BLaER1 (cell line): ENCODE results near the gene LRRC43.
A peak's percentile ranks its signal among the peaks of the same experiment; 100 is the strongest.
"Not testable (repeated sequence)": the region's sequence is repeated elsewhere in the genome, so short reads cannot be mapped to it uniquely, and the experiment has no call there.

Experiments
- H3K27ac ChIP-seq: shearing (Covaris generic); formaldehyde crosslinking; 2 replicates; pipeline ENCODE4 v1.8.1; 2022
- H3K27me3 ChIP-seq: shearing (Covaris generic); formaldehyde crosslinking; 2 replicates; pipeline ENCODE4 v1.8.1; 2022
- H3K36me3 ChIP-seq: shearing (Covaris generic); formaldehyde crosslinking; 2 replicates; pipeline ENCODE4 v1.8.1; 2022
- H3K4me1 ChIP-seq: shearing (Covaris generic); formaldehyde crosslinking; 2 replicates; pipeline ENCODE4 v1.8.1; 2022
- H3K4me2 ChIP-seq: shearing (Covaris generic); formaldehyde crosslinking; 2 replicates; pipeline ENCODE4 v1.8.1; 2022
- H3K4me3 ChIP-seq: shearing (Covaris generic); formaldehyde crosslinking; 2 replicates; pipeline ENCODE4 v1.8.1; 2022
- H3K9ac ChIP-seq: shearing (Covaris generic); formaldehyde crosslinking; 2 replicates; pipeline ENCODE4 v1.8.1; 2022
- H3K9me3 ChIP-seq: shearing (Covaris generic); formaldehyde crosslinking; 2 replicates; pipeline ENCODE4 v1.8.1; 2022
- H4K20me1 ChIP-seq: shearing (Covaris generic); formaldehyde crosslinking; 2 replicates; pipeline ENCODE4 v1.8.1; 2022
- Cebpa-rat ChIP-seq: shearing (Covaris generic); IDR thresholded peaks from 2 replicates; pipeline ENCODE4 v1.8.1; 2022

The LRRC43 gene

GRCh38 chr12:122190842-122191668 lies 8.1 kb downstream of the LRRC43 start:
- no peak overlapping the region for H3K9ac ChIP-seq
- H3K9me3 ChIP-seq: peaks cover 17% of the 10 kb centered on the region
- no peak overlapping the region for H3K4me3 ChIP-seq
- no peak overlapping the region for H3K27ac ChIP-seq
- no peaks in the 10 kb centered on the region for H4K20me1 ChIP-seq
- H3K4me2 ChIP-seq: no peak overlapping the region
- H3K27me3 ChIP-seq: no peaks in the 10 kb centered on the region
- H3K36me3 ChIP-seq: 0 out of 2 replicates have a peak, but pooled peaks cover 4% of the 10 kb centered on the region
- H3K4me1 ChIP-seq: peaks cover 33% of the 10 kb centered on the region
- no peak for TF ChIP-seq Cebpa-rat

GRCh38 chr12:122192441-122192840 lies 9.5 kb downstream of the LRRC43 start:
- Histone ChIP-seq H4K20me1 (no peaks in the 10 kb centered on the region), H3K9ac (peak overlapping the region; percentile 19; the same call in 1 of the 2 replicates), H3K4me1 (peaks cover 38% of the 10 kb centered on the region), H3K27me3 (no peaks in the 10 kb centered on the region), H3K4me2 (peak overlapping the region; percentile 62), H3K4me3 (no peak overlapping the region), H3K9me3 (peaks cover 17% of the 10 kb centered on the region), H3K27ac (no peak overlapping the region), H3K36me3 (0 out of 2 replicates have a peak, but pooled peaks cover 4% of the 10 kb centered on the region)
- no peak for TF ChIP-seq Cebpa-rat

DNA sequence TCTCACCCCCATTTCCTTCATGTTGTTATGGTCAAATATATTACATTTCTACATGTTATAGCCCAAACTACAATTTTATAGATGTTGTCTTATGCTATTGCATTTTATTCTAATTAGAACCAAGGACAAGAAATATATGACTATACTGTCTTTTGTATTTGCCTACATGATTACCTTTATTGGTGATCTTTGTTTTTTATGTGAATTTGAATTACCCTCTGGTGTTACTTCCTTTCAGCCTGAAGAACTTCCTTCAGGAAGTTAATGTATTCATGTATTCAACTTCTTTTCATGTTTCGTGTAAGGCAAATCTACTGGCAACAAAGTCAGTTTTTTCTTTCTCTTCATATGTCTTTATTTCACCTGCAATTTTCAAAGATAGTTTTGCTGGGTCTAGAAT lies 11.9 kb downstream of the LRRC43 start:
- H3K27ac ChIP-seq: no peak overlapping the region
- H3K4me3 ChIP-seq: no peak overlapping the region
- H3K9ac ChIP-seq: no peak overlapping the region
- peaks cover 47% of the 10 kb centered on the region for H3K4me1 ChIP-seq
- H3K27me3 ChIP-seq: no peaks in the 10 kb centered on the region
- H3K4me2 ChIP-seq: no peak overlapping the region
- H3K9me3 ChIP-seq: peaks cover 17% of the 10 kb centered on the region
- 0 out of 2 replicates have a peak, but pooled peaks cover 4% of the 10 kb centered on the region for H3K36me3 ChIP-seq
- no peaks in the 10 kb centered on the region for H4K20me1 ChIP-seq
- TF ChIP-seq Cebpa-rat: no peak

DNA sequence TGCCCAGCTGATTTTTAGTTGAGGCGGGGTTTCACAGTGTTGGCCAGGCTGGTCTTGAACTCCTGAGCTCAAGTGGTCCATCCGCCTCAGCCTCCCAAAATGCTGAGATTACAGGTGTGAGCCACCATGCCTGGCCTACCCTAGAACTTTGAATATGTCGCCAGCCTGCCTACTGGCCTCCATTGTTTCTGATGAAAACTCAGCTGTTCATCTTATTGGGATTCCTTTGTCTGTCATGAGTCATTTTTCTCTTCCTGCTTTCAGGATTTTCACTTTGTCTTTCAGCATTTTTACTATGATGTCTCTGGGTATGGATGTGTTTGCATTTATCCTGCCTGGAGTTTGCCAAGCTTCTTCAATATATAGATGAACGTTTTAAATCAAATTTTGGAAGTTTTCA lies 12.5 kb downstream of the LRRC43 start:
- H4K20me1 ChIP-seq: no peaks in the 10 kb centered on the region
- H3K4me2 ChIP-seq: no peak overlapping the region
- no peak for TF ChIP-seq Cebpa-rat
- no peak overlapping the region for H3K9ac ChIP-seq
- peaks cover 17% of the 10 kb centered on the region for H3K9me3 ChIP-seq
- no peak overlapping the region for H3K27ac ChIP-seq
- H3K36me3 ChIP-seq: 0 out of 2 replicates have a peak, but pooled peaks cover 4% of the 10 kb centered on the region
- no peak overlapping the region for H3K4me3 ChIP-seq
- H3K27me3 ChIP-seq: no peaks in the 10 kb centered on the region
- peaks cover 50% of the 10 kb centered on the region for H3K4me1 ChIP-seq

- Histone ChIP-seq H3K9me3 (peaks cover 17% of the 10 kb centered on the region), H3K27me3 (peaks cover 10% of the 10 kb centered on the region), H3K36me3 (0 out of 2 replicates have a peak, but pooled peaks cover 4% of the 10 kb centered on the region), H3K4me2 (peak overlapping the region; percentile 45), H3K9ac (no peak overlapping the region), H3K27ac (no peak overlapping the region), H3K4me3 (no peak overlapping the region), H4K20me1 (no peaks in the 10 kb centered on the region), H3K4me1 (peaks cover 47% of the 10 kb centered on the region)
- no peak for TF ChIP-seq Cebpa-rat
Measured at GRCh38 chr12:122197612-122197966, 14.7 kb downstream of the LRRC43 start.

DNA sequence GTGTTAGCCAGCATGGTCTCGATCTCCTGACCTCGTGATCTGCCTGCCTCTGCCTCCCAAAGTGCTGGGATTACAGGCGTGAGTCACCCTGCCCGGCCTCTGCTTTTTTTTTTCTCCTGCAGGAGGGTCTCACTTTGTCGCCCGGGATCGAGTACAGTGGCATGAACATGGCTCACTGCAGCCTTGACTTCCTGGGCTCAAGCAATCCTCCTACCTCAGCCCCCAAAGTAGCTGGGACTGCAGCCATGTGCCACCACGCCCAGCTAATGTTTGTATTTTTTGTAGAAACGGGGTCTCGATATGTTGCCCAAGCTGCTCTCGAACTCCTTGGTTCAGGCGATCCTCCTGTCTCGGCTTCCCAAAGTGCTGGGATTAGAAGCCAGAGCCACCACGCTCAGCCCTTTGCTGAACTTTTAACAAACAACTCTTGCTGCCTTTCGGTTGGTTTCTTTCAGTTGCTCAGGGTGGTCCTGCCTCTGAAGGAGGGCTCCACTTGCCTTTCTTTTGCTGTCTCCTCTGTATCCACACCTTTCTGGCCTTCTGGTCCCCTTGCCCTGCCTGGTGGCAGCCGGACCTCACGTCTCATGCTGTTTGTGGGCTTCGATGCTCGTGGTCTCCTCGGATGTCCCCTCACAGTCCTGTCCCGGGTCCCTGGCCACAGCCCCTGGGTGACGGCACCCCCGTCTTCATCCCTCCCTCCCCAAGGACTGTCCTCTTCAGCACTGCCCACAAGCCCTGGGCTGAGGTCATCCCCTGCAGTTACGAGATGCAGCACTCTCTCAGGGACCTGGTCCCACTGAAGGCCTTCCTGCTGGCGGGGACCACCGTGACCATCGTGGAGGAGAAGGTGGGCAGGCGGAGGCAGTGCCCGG lies 16.8 kb downstream of the LRRC43 start:
- Histone ChIP-seq H4K20me1 (peaks cover 19% of the 10 kb centered on the region), H3K27me3 (peaks cover 31% of the 10 kb centered on the region), H3K4me2 (peak overlapping the region; percentile 89), H3K4me1 (peaks cover 62% of the 10 kb centered on the region), H3K4me3 (no peak overlapping the region), H3K9me3 (peaks cover 12% of the 10 kb centered on the region), H3K9ac (no peak overlapping the region), H3K27ac (no peak overlapping the region), H3K36me3 (0 out of 2 replicates have a peak, but pooled peaks cover 4% of the 10 kb centered on the region)
- no peak for TF ChIP-seq Cebpa-rat

- Histone ChIP-seq H3K36me3 (no peaks in the 10 kb centered on the region), H3K27me3 (peaks cover 40% of the 10 kb centered on the region), H4K20me1 (peaks cover 28% of the 10 kb centered on the region), H3K9ac (no peak overlapping the region; the same call in 1 of the 2 replicates), H3K4me2 (peak overlapping the region; percentile 89), H3K9me3 (peaks cover 3% of the 10 kb centered on the region), H3K4me1 (peaks cover 62% of the 10 kb centered on the region), H3K27ac (no peak overlapping the region), H3K4me3 (no peak overlapping the region; the same call in 1 of the 2 replicates)
- TF ChIP-seq Cebpa-rat: no peak
Measured at GRCh38 chr12:122200541-122201175, 17.7 kb downstream of the LRRC43 start.

DNA sequence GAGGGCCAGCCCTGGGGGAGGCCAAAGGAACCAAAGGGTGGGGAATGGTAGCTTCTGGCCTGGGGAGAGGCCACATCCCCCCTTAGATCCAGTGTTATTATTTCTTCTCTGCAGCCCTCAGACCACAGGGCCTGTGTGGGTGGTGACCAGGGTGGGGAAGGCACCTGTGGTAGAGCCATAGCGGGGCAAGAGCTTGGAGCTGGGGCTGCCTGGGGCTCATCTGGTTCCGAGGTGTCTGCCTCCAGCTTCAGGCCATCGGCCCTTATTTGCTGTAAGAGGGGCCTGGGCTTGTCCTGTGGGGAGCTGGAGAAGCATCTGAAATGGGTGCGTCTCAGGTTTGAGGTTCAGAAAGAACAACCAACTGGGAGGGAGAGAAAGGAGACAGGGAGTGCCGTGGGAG lies 18.5 kb downstream of the LRRC43 start:
- H3K36me3 ChIP-seq: 0 out of 2 replicates have a peak, but pooled peaks cover 7% of the 10 kb centered on the region
- TF ChIP-seq Cebpa-rat: no peak
- H3K4me1 ChIP-seq: peaks cover 62% of the 10 kb centered on the region
- no peak overlapping the region; the same call in 1 of the 2 replicates for H3K4me3 ChIP-seq
- peaks cover 48% of the 10 kb centered on the region for H3K27me3 ChIP-seq
- H3K4me2 ChIP-seq: peak overlapping the region; percentile 89
- no peaks in the 10 kb centered on the region for H3K9me3 ChIP-seq
- H3K9ac ChIP-seq: no peak overlapping the region; the same call in 1 of the 2 replicates
- no peak overlapping the region for H3K27ac ChIP-seq
- peaks cover 35% of the 10 kb centered on the region for H4K20me1 ChIP-seq

GRCh38 chr12:122202017-122202416 lies 19.1 kb downstream of the LRRC43 start:
- H3K4me1 ChIP-seq: peaks cover 62% of the 10 kb centered on the region

DNA sequence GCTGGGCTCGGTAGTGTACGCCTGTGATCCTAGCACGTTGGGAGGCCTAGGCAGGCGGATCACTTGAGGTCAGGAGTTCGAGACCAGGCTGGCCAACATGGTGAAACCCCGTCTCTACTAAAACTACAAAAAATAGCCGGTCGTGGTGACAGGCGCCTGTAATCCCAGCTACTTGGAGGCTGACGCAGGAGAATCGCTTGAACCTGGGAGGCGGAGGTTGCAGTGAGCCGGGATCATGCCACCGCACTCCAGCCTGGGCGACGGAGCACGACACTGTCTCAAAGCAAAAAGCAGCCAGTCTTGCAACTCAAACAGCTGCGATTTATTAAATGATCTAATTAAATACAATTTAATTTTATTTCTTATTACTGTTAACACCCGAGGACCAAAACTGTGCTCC lies 19.9 kb downstream of the LRRC43 start:
- peak overlapping the region; percentile 99 for H3K4me2 ChIP-seq
- H3K4me3 ChIP-seq: peak overlapping the region; percentile 69
- peaks cover 50% of the 10 kb centered on the region for H4K20me1 ChIP-seq
- H3K9me3 ChIP-seq, H3K27ac ChIP-seq: not testable (repeated sequence)
- H3K27me3 ChIP-seq: peaks cover 62% of the 10 kb centered on the region
- peaks cover 54% of the 10 kb centered on the region for H3K4me1 ChIP-seq
- peaks cover 21% of the 10 kb centered on the region for H3K36me3 ChIP-seq
- 0 out of 2 replicates have a peak overlapping the region, but pooled peaks have one; percentile 53 for H3K9ac ChIP-seq

More at GRCh38 chr12:122202017-122202416, 19.1 kb downstream of the LRRC43 start:
- Histone ChIP-seq H4K20me1 (peaks cover 42% of the 10 kb centered on the region), H3K4me2 (peak overlapping the region; percentile 89), H3K27ac (no peak overlapping the region), H3K9me3 (no peaks in the 10 kb centered on the region), H3K27me3 (peaks cover 54% of the 10 kb centered on the region), H3K36me3 (peaks cover 13% of the 10 kb centered on the region), H3K4me3 (no peak overlapping the region), H3K9ac (no peak overlapping the region)
- no peak for TF ChIP-seq Cebpa-rat
